Coronary artery (tissue), 2 donors: Measurements from ENCODE around the gene FASTKD1.
A peak's percentile ranks its signal among the peaks of the same experiment; 100 is the strongest.
"Not testable (repeated sequence)": the region's sequence is repeated elsewhere in the genome, so short reads cannot be mapped to it uniquely, and the experiment has no call there.

Experiments used
- DNase-seq: peaks from one replicate; pipeline ENCODE4 v3.0.0-alpha.2; 2017; ENCODE audit warnings: low spot score
- H3K27ac ChIP-seq, 2 donors: fragments of 200-600 bp; sonication (generic); one replicate each; pipeline ENCODE4 v1.5.1; 2016 to 2019
- H3K4me3 ChIP-seq: fragments of 200-600 bp; sonication (generic); 2 replicates; pipeline ENCODE4 v1.5.1; 2016; ENCODE audit warnings: mild to moderate bottlenecking, moderate library complexity
- CTCF ChIP-seq: fragments of 200-600 bp; sonication (generic); IDR thresholded peaks from one replicate; pipeline ENCODE4 v1.5.1; 2019; ENCODE audit warnings: antibody characterized with exemption

The FASTKD1 gene

GRCh38 chr2:169528271-169528701 lies 45.4 kb downstream of the FASTKD1 start:
- H3K4me3 ChIP-seq: no peak overlapping the region
- TF ChIP-seq CTCF: peak; percentile 71
- no peak for DNase-seq
- H3K27ac ChIP-seq: no peak overlapping the region

- TF ChIP-seq CTCF: no peak
- Histone ChIP-seq H3K27ac (no peak overlapping the region), H3K4me3 (no peak overlapping the region)
- DNase-seq: no peak
Measured at GRCh38 chr2:169526451-169526850, 47.2 kb downstream of the FASTKD1 start.

GRCh38 chr2:169525434-169525833 lies 48.2 kb downstream of the FASTKD1 start:
- no peak for DNase-seq
- H3K4me3 ChIP-seq: no peak overlapping the region
- no peak for TF ChIP-seq CTCF
- H3K27ac ChIP-seq: no peak overlapping the region

GRCh38 chr2:169523681-169524080 lies 50.0 kb downstream of the FASTKD1 start:
- no peak overlapping the region for H3K27ac ChIP-seq
- TF ChIP-seq CTCF: no peak
- DNase-seq: no peak
- no peak overlapping the region for H3K4me3 ChIP-seq

- DNase-seq: no peak
- Histone ChIP-seq H3K4me3 (no peak overlapping the region), H3K27ac (no peak overlapping the region)
- TF ChIP-seq CTCF: no peak
Measured at GRCh38 chr2:169520896-169521295, 52.8 kb downstream of the FASTKD1 start.

- not testable (repeated sequence) for H3K27ac ChIP-seq, DNase-seq, H3K4me3 ChIP-seq
Measured at GRCh38 chr2:169516488-169516995, 57.1 kb downstream of the FASTKD1 start.

GRCh38 chr2:169514758-169515157 lies 58.9 kb downstream of the FASTKD1 start:
- H3K4me3 ChIP-seq, DNase-seq, H3K27ac ChIP-seq: not testable (repeated sequence)

GRCh38 chr2:169513926-169514325 lies 59.7 kb downstream of the FASTKD1 start:
- no peak for TF ChIP-seq CTCF
- no peak overlapping the region for H3K27ac ChIP-seq
- no peak for DNase-seq
- H3K4me3 ChIP-seq: no peak overlapping the region
